Pancreas (tissue), 10 donors: ENCODE measurements around the gene ITGA1. TPM values are rescaled to one million over a fixed set of nuclear protein-coding genes. Genes with fewer than 3 reads are reported as not detected.
A peak's percentile ranks its signal among the peaks of the same experiment; 100 is the strongest.

ENCODE experiments used
- ATAC-seq, 4 donors: fragments of 200-7000 bp; cut with Tn5 transposase; one replicate each; pipeline versions ENCODE4 v1.8.0 to v1.9.1; 2020; ENCODE audit warnings: mild to moderate bottlenecking in 4 of 4, moderate library complexity in 4 of 4
- DNase-seq, 6 donors: peaks; one replicate each; pipeline ENCODE4 v3.0.0-alpha.2; 2020
- FAIRE-seq: peaks from 2 replicates; lab custom pipeline; 2012; peaks lifted over from hg19 to GRCh38; lab: Jason Lieb, UNC
- H3K27ac ChIP-seq, 4 donors: fragments of 200-600 bp; sonication (generic); 1 replicate in 3 of 4; 2 replicates in 1 of 4; pipeline versions ENCODE4 v1.5.0 to v1.8.0; 2020
- H3K27me3 ChIP-seq, 4 donors: fragments of 200-600 bp; one replicate each; pipeline ENCODE4 v1.8.0; 2021
- H3K36me3 ChIP-seq, 3 donors: fragments of 200-600 bp; sonication (generic) in 1 of 3; one replicate each; pipeline versions ENCODE4 v1.5.0 to v1.8.0; 2020 to 2021
- H3K4me1 ChIP-seq, 3 donors: fragments of 200-600 bp; one replicate each; pipeline ENCODE4 v1.8.0; 2021
- H3K4me3 ChIP-seq, 4 donors: fragments of 200-600 bp; sonication (generic) in 2 of 4; one replicate each; pipeline versions ENCODE4 v1.5.0 to v1.8.0; 2020 to 2021
- H3K9me3 ChIP-seq, 4 donors: fragments of 200-600 bp; one replicate each; pipeline ENCODE4 v1.8.0; 2021
- CTCF ChIP-seq, 4 donors: fragments of 200-600 bp; sonication (generic) in 3 of 4; IDR thresholded peaks; one replicate each; pipeline versions ENCODE4 v1.5.0 to v1.8.0; 2021; ENCODE audit warnings: antibody characterized with exemption in 4 of 4
- WGBS, 2 donors: extraction: QIAGEN DNeasy Blood & Tissue Kit; methylation state at CpG; one replicate each; pipeline ENCODE4 v1.1.7; 2013; 5-methylcytosine and 5-hydroxymethylcytosine counted together
- intact Hi-C, 3 donors: fragments of 100-400 bp; cut with DNase I; formaldehyde crosslinking; loops; one replicate each; pipeline versions ENCODE4 v1.11.1 to v1.14.2; 2022
- polyA plus RNA-seq, 2 donors: library from polyadenylated mRNA; stranded (reverse); fragments of 200-250 nt; gene quantifications; one replicate each; pipeline ENCODE4 v1.2.3, GENCODE V29; 2013
- total RNA-seq, 6 donors: library from RNA; stranded (reverse); fragmentation: NEBNext Ultra II Directional in 4 of 6; extraction: Animal tissue kit (Norgen Biotek cat#: 25700) in 4 of 6; gene quantifications; one replicate each; pipeline versions ENCODE4 v1.2.1 to v1.2.4, GENCODE V29; 2021 to 2023
- donor health status: healthy with polysubstance abuse.
- donor health status: DM: no; HTN: no; CAD: no; lungs with moderate emphysema.
- donor health status: DM: no; HTN: no; CAD: no.
- donor health status: control.
- donor health status: control.
- donor health status: Bipolar disorder and iron deficiency.
- donor health status: DM: yes; HTN: yes; CAD: no.
- donor health status: DM: no; HTN: no; CAD: no.
- donor health status: DM: no; HTN: no; CAD: no.
- donor health status: DM: yes; HTN: yes; CAD: no.

The ITGA1 gene
- total and polyA plus RNA-seq, 8 donors, result 1.9 to 18.3 (median 6.3) TPM

- H3K4me3 ChIP-seq, result no peak overlapping the region
- no peak overlapping the region for H3K27ac ChIP-seq
- intact Hi-C loops, result no loop called here
- no peak for FAIRE-seq
- 86 to 89% methylated on average over 2 of the region's 2 CpGs for WGBS, 2 donors
- no peaks in the 10 kb centered on the region for H3K36me3 ChIP-seq
- no peak for ATAC-seq
- no peaks in the 10 kb centered on the region for H3K27me3 ChIP-seq
- DNase-seq, result no peak
- no peak for TF ChIP-seq CTCF (IDR thresholded peaks at IDR 0.05)
- H3K4me1 ChIP-seq, result peaks cover 8 to 23% (median 23%) of the 10 kb centered on the region in 3 donors
- no peaks in the 10 kb centered on the region for H3K9me3 ChIP-seq
Measured at GRCh38 chr5:52805615-52806014, 17.9 kb downstream of the ITGA1 start.

- ATAC-seq, result no peak
- no peaks in the 10 kb centered on the region for H3K27me3 ChIP-seq
- H3K4me1 ChIP-seq, result peaks cover 5 to 15% (median 13%) of the 10 kb centered on the region in 3 donors
- intact Hi-C loops, result no loop called here
- no peak for FAIRE-seq
- TF ChIP-seq CTCF (IDR thresholded peaks at IDR 0.05), result no peak
- H3K36me3 ChIP-seq, result no peaks in the 10 kb centered on the region
- no peaks in the 10 kb centered on the region for H3K9me3 ChIP-seq
- H3K27ac ChIP-seq, result no peak overlapping the region
- no peak for DNase-seq
- H3K4me3 ChIP-seq, result no peak overlapping the region
Measured at GRCh38 chr5:52807037-52807436, 19.3 kb downstream of the ITGA1 start.

GRCh38 chr5:52807723-52808122, 20.0 kb downstream of the ITGA1 start:
- Histone ChIP-seq H3K36me3 (no peaks in the 10 kb centered on the region), H3K9me3 (no peaks in the 10 kb centered on the region), H3K4me3 (no peak overlapping the region), H3K4me1 (peaks cover 0 to 8% (median 6%) of the 10 kb centered on the region in 3 donors), H3K27ac (no peak overlapping the region), H3K27me3 (no peaks in the 10 kb centered on the region)
- FAIRE-seq (no peak), DNase-seq (no peak), ATAC-seq (no peak)
- intact Hi-C loops, result no loop called here
- no peak for TF ChIP-seq CTCF (IDR thresholded peaks at IDR 0.05)

GRCh38 chr5:52808316-52808901, 20.7 kb downstream of the ITGA1 start:
- ATAC-seq, result peak in 1 of 4 donors; percentile 42
- H3K27ac ChIP-seq, result no peak overlapping the region
- H3K36me3 ChIP-seq, result no peaks in the 10 kb centered on the region
- no peaks in the 10 kb centered on the region for H3K27me3 ChIP-seq
- WGBS, 2 donors, result 53 to 68% methylated on average over 2 of the region's 2 CpGs
- H3K4me1 ChIP-seq, result peaks cover 0 to 3% (median 0%) of the 10 kb centered on the region in 3 donors
- TF ChIP-seq CTCF (IDR thresholded peaks at IDR 0.05), result no peak
- peak; percentile 85 for FAIRE-seq
- no peak overlapping the region for H3K4me3 ChIP-seq
- intact Hi-C loops, result no loop called here
- H3K9me3 ChIP-seq, result no peaks in the 10 kb centered on the region
- DNase-seq, result no peak

GRCh38 chr5:52809884-52810283, 22.2 kb downstream of the ITGA1 start:
- H3K27ac ChIP-seq, result no peak overlapping the region
- WGBS, 2 donors, result 67 to 77% methylated on average over 1 of the region's 1 CpG
- H3K4me3 ChIP-seq, result no peak overlapping the region
- intact Hi-C loops, result no loop called here
- no peaks in the 10 kb centered on the region for H3K9me3 ChIP-seq
- FAIRE-seq (no peak), DNase-seq (no peak), ATAC-seq (peak in 1 of 4 donors; percentile 20)
- H3K36me3 ChIP-seq, result no peaks in the 10 kb centered on the region
- no peaks in the 10 kb centered on the region for H3K27me3 ChIP-seq
- no peak for TF ChIP-seq CTCF (IDR thresholded peaks at IDR 0.05)
- no peaks in the 10 kb centered on the region for H3K4me1 ChIP-seq
